Neuronal stem cell (in vitro differentiated cells): Measurements from ENCODE around the gene C1orf141. TPM values are rescaled to one million over a fixed set of nuclear protein-coding genes. Genes with fewer than 3 reads are reported as not detected.

ENCODE experiments used
- small RNA-seq: library from polyadenylated mRNA; stranded (forward); fragments of <200 nt; extraction: miRNeasy Mini kit (QIAGEN cat#:217004); gene quantifications from one replicate; pipeline ENCODE3, GENCODE V24; 2013; ENCODE audit not compliant: insufficient read depth

The C1orf141 gene

Small RNA genes within 50 kb of the gene (small RNA-seq; reads per million reads assigned to genes)
- gene RF00322 = not detected
